IMR-90 (cell line): Measurements from ENCODE around the gene GABPB2. TPM values are rescaled to one million over a fixed set of nuclear protein-coding genes. Genes with fewer than 3 reads are reported as not detected.

Source experiments
- ATAC-seq: fragments of 200-7000 bp; cut with Tn5 transposase; 2 replicates; pipeline ENCODE4 v1.9.1; 2020; ENCODE audit warnings: low read depth, mild to moderate bottlenecking, moderate library complexity
- BruUV-seq: library from RNA; stranded (reverse); fragments of 400-500 nt; replicated peaks from 2 replicates; lab custom pipeline; 2021; lab: Mats Ljungman, UMichigan
- CTCF ChIA-PET: fragments of 300-600 bp; formaldehyde crosslinking; extraction: SDS; loops from one replicate; lab custom pipeline; 2021; ENCODE audit warnings: antibody characterized with exemption; lab: Yijun Ruan, JAX
- POLR2A ChIA-PET: fragments of 300-600 bp; sonication (Branson Sonifier 250); formaldehyde crosslinking; loops from one replicate; lab custom pipeline; 2022; ENCODE audit warnings: antibody characterized with exemption; ENCODE audit not compliant: unreplicated experiment; lab: Charles Lee
- DNase-seq: peaks from one replicate; pipeline ENCODE4 v3.0.0; 2013
- H2AFZ ChIP-seq: replicated peaks from 2 replicates; pipeline ENCODE3; 2013; ENCODE audit warnings: low read length, mild to moderate bottlenecking; ENCODE audit not compliant: poor library complexity
- H2AK5ac ChIP-seq: 2 replicates; pipeline ENCODE4 v1.6.1; 2013; ENCODE audit warnings: low read depth, low read length, inconsistent platforms
- H2AK9ac ChIP-seq: replicated peaks from 2 replicates; pipeline ENCODE3; 2013; ENCODE audit warnings: mild to moderate bottlenecking, low read depth, low read length, moderate library complexity; ENCODE audit not compliant: poor library complexity
- H2BK120ac ChIP-seq: 2 replicates; pipeline ENCODE4 v1.6.1; 2013; ENCODE audit warnings: low read depth, low read length, inconsistent platforms
- H2BK15ac ChIP-seq: 3 replicates; pipeline ENCODE4 v1.6.1; 2013; ENCODE audit warnings: low read depth, low read length, inconsistent platforms
- H2BK20ac ChIP-seq: 2 replicates; pipeline ENCODE4 v1.6.1; 2013; ENCODE audit warnings: low read depth, mild to moderate bottlenecking, inconsistent platforms, low read length, moderate library complexity
- H2BK5ac ChIP-seq: 2 replicates; pipeline ENCODE4 v1.6.1; 2013; ENCODE audit warnings: mild to moderate bottlenecking, low read depth, low read length, inconsistent platforms; ENCODE audit not compliant: poor library complexity, severe bottlenecking
- H3K14ac ChIP-seq: replicated peaks from 2 replicates; pipeline ENCODE4 v1.6.1; 2013; ENCODE audit warnings: low read depth, low read length, inconsistent platforms
- H3K18ac ChIP-seq: 2 replicates; pipeline ENCODE4 v1.6.1; 2013; ENCODE audit warnings: low read depth, low read length, control low read depth
- H3K23ac ChIP-seq: 2 replicates; pipeline ENCODE4 v1.6.1; 2013; ENCODE audit warnings: low read depth, low read length, inconsistent platforms
- H3K27ac ChIP-seq: 2 replicates; pipeline ENCODE4 v1.5.1; 2013; ENCODE audit warnings: mild to moderate bottlenecking, control low read depth, low read length; ENCODE audit not compliant: insufficient read depth
- H3K27me3 ChIP-seq: 2 replicates; pipeline ENCODE4 v1.6.1; 2013; ENCODE audit warnings: low read length; ENCODE audit not compliant: control insufficient read depth, insufficient read depth
- H3K36me3 ChIP-seq: 2 replicates; pipeline ENCODE4 v1.6.1; 2013; ENCODE audit warnings: low read length, mixed read lengths; ENCODE audit not compliant: control insufficient read depth, insufficient read depth
- H3K4ac ChIP-seq: 2 replicates; pipeline ENCODE4 v1.6.1; 2013; ENCODE audit warnings: low read depth, low read length, inconsistent platforms
- H3K4me1 ChIP-seq: 2 replicates; pipeline ENCODE4 v1.6.1; 2013; ENCODE audit warnings: low read length, mixed read lengths; ENCODE audit not compliant: control insufficient read depth, insufficient read depth
- H3K4me2 ChIP-seq: 2 replicates; pipeline ENCODE4 v1.6.1; 2013; ENCODE audit warnings: low read depth, mild to moderate bottlenecking, control low read depth, low read length, moderate library complexity
- H3K4me3 ChIP-seq: 2 replicates; pipeline ENCODE4 v1.5.1; 2013; ENCODE audit warnings: low read depth, mild to moderate bottlenecking, control low read depth, low read length, moderate library complexity; ENCODE audit not compliant: insufficient read depth
- H3K56ac ChIP-seq: 2 replicates; pipeline ENCODE4 v1.6.1; 2013; ENCODE audit warnings: low read length, inconsistent platforms; ENCODE audit not compliant: insufficient read depth; ENCODE audit errors: extremely low read depth
- H3K79me1 ChIP-seq, 2 experiments: 2 replicates each; pipeline ENCODE4 v1.6.1; 2013; ENCODE audit warnings: low read length in 2 of 2, inconsistent platforms in 1 of 2, low read depth in 1 of 2
- H3K9ac ChIP-seq: 2 replicates; pipeline ENCODE4 v1.6.1; 2013; ENCODE audit warnings: low read depth, low read length, control low read depth
- H3K9me1 ChIP-seq: 2 replicates; pipeline ENCODE4 v1.6.1; 2013; ENCODE audit warnings: low read length, inconsistent platforms; ENCODE audit not compliant: insufficient read depth
- H3K9me3 ChIP-seq: 2 replicates; pipeline ENCODE4 v1.6.1; 2013; ENCODE audit warnings: low read length; ENCODE audit not compliant: control insufficient read depth, insufficient read depth
- H4K20me1 ChIP-seq: 2 replicates; pipeline ENCODE4 v1.6.1; 2013; ENCODE audit warnings: low read length, inconsistent platforms; ENCODE audit not compliant: insufficient read depth
- H4K5ac ChIP-seq: 2 replicates; pipeline ENCODE4 v1.6.1; 2013; ENCODE audit warnings: mild to moderate bottlenecking, low read depth, low read length, control low read depth
- H4K8ac ChIP-seq, 2 experiments: 2 replicates each; pipeline ENCODE4 v1.6.1; 2013; ENCODE audit warnings: low read depth in 2 of 2, low read length in 2 of 2, control low read depth in 1 of 2, inconsistent platforms in 1 of 2
- H4K91ac ChIP-seq: 2 replicates; pipeline ENCODE4 v1.6.1; 2013; ENCODE audit warnings: low read depth, low read length, inconsistent platforms; ENCODE audit not compliant: insufficient read depth
- BHLHE40 ChIP-seq: fragments of 150-350 bp; IDR thresholded peaks from 2 replicates; pipeline ENCODE4 v1.6.1; 2016; ENCODE audit warnings: mild to moderate bottlenecking, low read depth, low read length
- CEBPB ChIP-seq: IDR thresholded peaks from 2 replicates; pipeline ENCODE4 v1.6.1; 2012; ENCODE audit warnings: low read depth, low read length, improper control_type of control experiment
- FOS ChIP-seq: fragments of 150-350 bp; IDR thresholded peaks from 2 replicates; pipeline ENCODE4 v1.6.1; 2016; ENCODE audit warnings: low read depth, low read length
- MAFK ChIP-seq: IDR thresholded peaks from 2 replicates; pipeline ENCODE4 v1.6.1; 2012; ENCODE audit warnings: low read depth, low read length, improper control_type of control experiment
- MAZ ChIP-seq: IDR thresholded peaks from 2 replicates; pipeline ENCODE4 v1.6.1; 2012; ENCODE audit warnings: low read depth, mild to moderate bottlenecking, low read length, improper control_type of control experiment, moderate library complexity, borderline replicate concordance
- MXI1 ChIP-seq: IDR thresholded peaks from 2 replicates; pipeline ENCODE4 v1.6.1; 2012; ENCODE audit warnings: low read depth, mild to moderate bottlenecking, low read length, moderate library complexity, borderline replicate concordance
- NFE2L2 ChIP-seq: fragments of 150-350 bp; IDR thresholded peaks from 2 replicates; pipeline ENCODE4 v1.6.1; 2016; ENCODE audit warnings: low read depth, mild to moderate bottlenecking, low read length
- RAD21 ChIP-seq: IDR thresholded peaks from 2 replicates; pipeline ENCODE4 v1.6.1; 2012; ENCODE audit warnings: low read length, improper control_type of control experiment
- RCOR1 ChIP-seq: IDR thresholded peaks from 2 replicates; pipeline ENCODE4 v1.6.1; 2012; ENCODE audit warnings: mild to moderate bottlenecking, low read length, improper control_type of control experiment; ENCODE audit not compliant: insufficient replicate concordance
- RFX5 ChIP-seq: IDR thresholded peaks from 2 replicates; pipeline ENCODE4 v1.8.0; 2012; ENCODE audit warnings: low read depth, mild to moderate bottlenecking, low read length, moderate library complexity
- SMC3 ChIP-seq: fragments of 150-350 bp; IDR thresholded peaks from 2 replicates; pipeline ENCODE4 v1.6.1; 2016; ENCODE audit warnings: low read depth, mild to moderate bottlenecking, antibody characterized with exemption, low read length, moderate library complexity
- WGBS, 2 experiments: methylation state at CpG; one replicate each; pipeline versions ENCODE4 v1.1.5 to v1.1.7; 2013; ENCODE audit warnings: missing lambda C conversion rate in 2 of 2; ENCODE audit not compliant: insufficient read length in 1 of 2; ENCODE audit errors: extremely low coverage in 2 of 2; 5-methylcytosine and 5-hydroxymethylcytosine counted together
- dilution Hi-C: fragments of 300-500 bp; cut with HindIII; formaldehyde crosslinking; loops from one replicate; pipeline ENCODE4 v1.14.3; 2018; ENCODE audit warnings: low sequenced_read_pairs; ENCODE audit not compliant: unreplicated experiment
- in situ Hi-C: fragments of 300-500 bp; cut with MboI; formaldehyde crosslinking; loops from 3 replicates; pipeline ENCODE4 v1.14.3; 2019; ENCODE audit warnings: low sequenced_read_pairs, inconsistent platforms, mixed read lengths
- intact Hi-C: fragments of 100-400 bp; cut with micrococcal nuclease; formaldehyde crosslinking; loops from 2 replicates; pipeline ENCODE4 v1.10.0; 2022
- polyA plus RNA-seq, 3 experiments: library from polyadenylated mRNA; depleted of rRNA; stranded (reverse); fragments of >200 nt; gene quantifications; 2 replicates each; pipeline ENCODE4 v1.2.3, GENCODE V29; 2012; ENCODE audit warnings: low replicate concordance in 1 of 3
- total RNA-seq: library from RNA; depleted of rRNA; stranded (reverse); fragments of >200 nt; gene quantifications from 2 replicates; pipeline ENCODE4 v1.2.3, GENCODE V29; 2012
- TF ChIP-seq, protein P1 (sequence below): conservative IDR thresholded peaks from 2 replicates; pipeline ENCODE4 v1.5.1; 2012; ENCODE audit warnings: mild to moderate bottlenecking, low read depth, low read length, improper control_type of control experiment

Gene GABPB2
- total and polyA plus RNA-seq, 2 of the 4 experiments (the other 2 are of a cell fraction) = 7.5 to 12.9 TPM

DNA sequence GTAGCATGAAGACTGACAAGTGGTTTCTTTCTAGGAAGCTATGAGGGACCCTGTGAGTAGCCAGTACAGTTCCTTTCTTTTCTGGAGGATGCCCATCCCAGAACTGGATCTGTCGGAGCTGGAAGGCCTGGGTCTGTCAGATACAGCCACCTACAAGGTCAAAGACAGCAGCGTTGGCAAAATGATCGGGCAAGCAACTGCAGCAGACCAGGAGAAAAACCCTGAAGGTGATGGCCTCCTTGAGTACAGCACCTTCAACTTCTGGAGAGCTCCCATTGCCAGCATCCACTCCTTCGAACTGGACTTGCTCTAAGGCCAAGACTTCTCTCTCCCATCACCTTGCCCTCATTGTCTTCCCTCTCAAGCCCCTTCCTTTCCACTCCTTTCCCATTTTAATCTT is 3.4 kb upstream of the GABPB2 start:
- dilution Hi-C loops = no loop called here
- in situ Hi-C loops = no loop called here
- H3K9me1 ChIP-seq = no peaks in the 10 kb centered on the region; the same call in 1 of the 2 replicates
- H2AFZ ChIP-seq = no peak overlapping the region
- H2BK15ac ChIP-seq = no peak overlapping the region
- no TSS peak for BruUV-seq
- TF ChIP-seq RFX5 (no peak), FOS (no peak), MAFK (no peak), MAZ (no peak), CEBPB (no peak), BHLHE40 (no peak), MXI1 (no peak), RCOR1 (no peak), NFE2L2 (no peak), RAD21 (no peak), SMC3 (no peak)
- TF ChIP-seq, protein P1, sequence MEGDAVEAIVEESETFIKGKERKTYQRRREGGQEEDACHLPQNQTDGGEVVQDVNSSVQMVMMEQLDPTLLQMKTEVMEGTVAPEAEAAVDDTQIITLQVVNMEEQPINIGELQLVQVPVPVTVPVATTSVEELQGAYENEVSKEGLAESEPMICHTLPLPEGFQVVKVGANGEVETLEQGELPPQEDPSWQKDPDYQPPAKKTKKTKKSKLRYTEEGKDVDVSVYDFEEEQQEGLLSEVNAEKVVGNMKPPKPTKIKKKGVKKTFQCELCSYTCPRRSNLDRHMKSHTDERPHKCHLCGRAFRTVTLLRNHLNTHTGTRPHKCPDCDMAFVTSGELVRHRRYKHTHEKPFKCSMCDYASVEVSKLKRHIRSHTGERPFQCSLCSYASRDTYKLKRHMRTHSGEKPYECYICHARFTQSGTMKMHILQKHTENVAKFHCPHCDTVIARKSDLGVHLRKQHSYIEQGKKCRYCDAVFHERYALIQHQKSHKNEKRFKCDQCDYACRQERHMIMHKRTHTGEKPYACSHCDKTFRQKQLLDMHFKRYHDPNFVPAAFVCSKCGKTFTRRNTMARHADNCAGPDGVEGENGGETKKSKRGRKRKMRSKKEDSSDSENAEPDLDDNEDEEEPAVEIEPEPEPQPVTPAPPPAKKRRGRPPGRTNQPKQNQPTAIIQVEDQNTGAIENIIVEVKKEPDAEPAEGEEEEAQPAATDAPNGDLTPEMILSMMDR = no peak
- H2BK20ac ChIP-seq = no peak overlapping the region
- no peaks in the 10 kb centered on the region for H4K20me1 ChIP-seq
- H2BK5ac ChIP-seq = no peak overlapping the region
- H2AK5ac ChIP-seq = no peak overlapping the region
- WGBS, 2 experiments = 96% methylated on average over 3 of the region's 4 CpGs; no CpG with 5 or more reads in 1 of the 2 experiments
- H3K56ac ChIP-seq = no peak overlapping the region
- no peak overlapping the region for H4K8ac ChIP-seq
- no peaks in the 10 kb centered on the region for H3K9me3 ChIP-seq
- peaks cover 6% of the 10 kb centered on the region; the same call in 1 of the 2 replicates for H3K4me1 ChIP-seq
- H3K4ac ChIP-seq = no peak overlapping the region
- intact Hi-C loops = no loop called here
- H3K27ac ChIP-seq = no peak overlapping the region
- peaks cover 17 to 55% of the 10 kb centered on the region in 2 experiments for H3K79me1 ChIP-seq
- no peak overlapping the region for H3K4me2 ChIP-seq
- H2BK120ac ChIP-seq = no peak overlapping the region
- H3K27me3 ChIP-seq = no peaks in the 10 kb centered on the region
- H3K18ac ChIP-seq = no peak overlapping the region
- ATAC-seq (no peak), DNase-seq (no peak)
- ChIA-PET CTCF (interaction anchor here (0.7 kb wide), 1 partner anchor 214 kb away, joined by 5 read pairs; no protein-coding TSS in a partner anchor), POLR2A (no interaction called here)
- H3K36me3 ChIP-seq = peaks cover 6% of the 10 kb centered on the region; the same call in 1 of the 2 replicates
- H3K23ac ChIP-seq = no peak overlapping the region
- H2AK9ac ChIP-seq = no peak overlapping the region
- H4K5ac ChIP-seq = no peak overlapping the region
- H4K91ac ChIP-seq = no peak overlapping the region
- no peak overlapping the region for H3K4me3 ChIP-seq
- H3K14ac ChIP-seq = no peak overlapping the region
- no peak overlapping the region for H3K9ac ChIP-seq
